Ovary (tissue), 3 donors: ENCODE data around the gene GLCCI1.

Experiments
- CTCF ChIP-seq, 3 donors: fragments of 450-650 bp in 2 of 3; fragments of 200-600 bp in 1 of 3; IDR thresholded peaks; one replicate each; pipeline versions ENCODE4 v1.5.1 to v1.8.0; 2016 to 2022; ENCODE audit warnings: antibody characterized with exemption in 3 of 3, mild to moderate bottlenecking in 1 of 3
- EP300 ChIP-seq: sonication (generic); formaldehyde crosslinking; IDR thresholded peaks from one replicate; pipeline ENCODE4 v1.6.1; 2017; ENCODE audit warnings: antibody characterized with exemption
- donor health status: DM: no; HTN: no; CAD: no.

DNA sequence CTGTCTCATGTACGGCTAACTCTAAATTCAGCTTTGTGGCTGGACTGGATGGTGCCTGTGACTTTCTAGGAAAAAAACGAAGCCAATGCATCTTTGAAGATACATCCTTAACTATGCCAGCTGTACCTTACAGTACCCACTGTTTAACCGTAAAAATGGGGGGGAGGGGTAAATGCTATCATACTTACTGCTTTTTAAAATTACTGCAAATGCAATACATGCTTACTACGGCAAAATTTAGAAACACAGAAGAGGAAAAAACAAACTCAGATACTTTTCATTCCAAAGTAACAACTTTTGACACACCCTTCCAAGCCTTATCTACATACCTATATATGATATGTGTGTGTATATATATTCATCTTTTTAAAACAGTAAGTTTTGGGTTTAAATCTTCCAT is 20.4 kb upstream of the GLCCI1 start:
- TF ChIP-seq EP300, result no peak
- TF ChIP-seq CTCF (IDR thresholded peaks at IDR 0.05), result no peak
